ENCODE measurements around the gene TSEN15.

Gene TSEN15

GRCh38 chr1:184051485-184052193 lies at the start of gene TSEN15:
TSS of gene TSEN15 (plus strand) at chr1:184051730. CDS start at chr1:184051756, 26 bp downstream.
- DNase-seq (ENCODE audit: low spot score): peak; percentile 78

DNA sequence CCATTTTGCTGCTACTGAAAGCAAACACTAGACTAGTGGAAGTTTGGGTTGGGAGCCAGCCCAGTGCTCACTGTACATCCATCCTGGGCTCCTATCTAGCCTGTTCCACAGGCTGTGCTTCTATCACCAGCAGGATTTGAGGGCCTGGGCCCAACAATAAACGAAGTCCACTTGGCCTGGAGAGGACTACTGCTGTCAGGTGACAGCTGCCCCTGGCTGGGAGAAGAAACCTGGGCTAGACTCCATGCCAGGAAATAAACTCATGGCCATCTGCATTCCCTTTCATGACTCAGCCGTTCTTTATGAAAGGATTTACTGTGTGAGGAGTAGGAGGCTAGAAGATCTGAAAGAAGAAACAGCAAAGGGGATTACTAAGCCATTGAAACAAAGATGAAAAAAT lies 49.5 kb upstream of the TSEN15 start:
- peak; percentile 95 for DNase-seq (ENCODE audit: low spot score)

- no peak for DNase-seq (ENCODE audit: low spot score)
Measured at GRCh38 chr1:184004935-184005334, 46.6 kb upstream of the TSEN15 start.

GRCh38 chr1:184005506-184005905 lies 46.0 kb upstream of the TSEN15 start:
- no peak for DNase-seq (ENCODE audit: low spot score)

DNA sequence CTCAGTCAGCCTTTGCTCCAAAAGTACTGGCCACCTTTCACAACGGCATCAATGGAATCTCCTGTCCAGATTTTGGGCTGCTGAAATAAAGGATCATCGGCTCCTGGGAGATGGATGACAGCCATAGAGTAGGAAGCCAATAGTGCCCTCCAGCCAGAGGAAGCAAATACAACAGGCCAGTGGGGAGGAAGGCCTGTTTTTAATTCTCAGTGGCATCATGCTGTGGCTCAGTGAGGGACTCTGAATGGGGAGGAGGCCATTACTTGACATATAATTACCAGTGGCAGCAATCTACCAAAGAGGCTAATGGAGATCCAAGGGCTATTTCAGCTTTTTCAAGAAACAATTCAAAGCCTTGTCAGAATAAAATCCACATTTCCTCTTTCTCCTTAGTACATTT lies 40.7 kb upstream of the TSEN15 start:
- DNase-seq (ENCODE audit: low spot score): no peak

GRCh38 chr1:184012187-184012586 lies 39.3 kb upstream of the TSEN15 start:
- DNase-seq (ENCODE audit: low spot score): no peak

DNA sequence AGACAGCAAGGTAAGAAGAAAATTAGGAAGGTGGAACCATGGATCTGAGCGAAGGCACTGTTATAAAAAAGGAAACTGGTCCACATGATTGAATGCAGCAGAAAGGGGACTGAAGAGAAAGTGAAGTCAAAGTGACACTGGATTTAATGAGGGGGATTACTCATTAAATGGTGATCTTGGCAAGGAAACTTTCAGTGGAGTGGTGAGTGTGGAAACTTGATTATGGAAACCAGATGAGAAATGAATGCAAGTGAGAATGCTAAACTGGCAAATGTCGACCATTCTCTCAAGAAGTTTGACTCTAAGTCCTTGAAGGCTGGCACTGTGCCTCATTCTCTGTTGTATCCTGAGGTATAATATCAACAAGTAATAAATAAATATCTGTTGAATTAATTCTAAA lies 37.3 kb upstream of the TSEN15 start:
- DNase-seq (ENCODE audit: low spot score): no peak

DNA sequence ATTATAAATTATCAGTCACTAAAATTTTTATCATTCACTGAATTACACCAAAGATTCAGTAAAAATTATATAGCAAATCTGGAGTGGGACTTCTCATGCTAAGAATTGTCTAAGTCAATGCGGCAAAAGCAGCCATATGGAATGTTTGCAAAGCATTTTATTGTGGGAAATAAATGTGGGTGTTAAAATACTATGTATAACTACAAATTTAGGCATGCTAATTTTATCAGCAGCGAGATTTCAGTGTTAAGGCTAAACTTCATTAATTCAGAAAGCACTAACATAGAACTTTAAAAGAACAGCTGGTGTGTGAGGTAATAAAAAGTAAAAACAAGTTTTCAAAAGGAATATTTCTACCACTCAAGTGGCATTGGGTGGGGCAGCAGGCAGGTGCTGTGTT lies 35.4 kb upstream of the TSEN15 start:
- DNase-seq (ENCODE audit: low spot score): no peak

- no peak for DNase-seq (ENCODE audit: low spot score)
Measured at GRCh38 chr1:184017306-184017705, 34.2 kb upstream of the TSEN15 start.

- DNase-seq (ENCODE audit: low spot score): no peak
Measured at GRCh38 chr1:184018622-184019021, 32.9 kb upstream of the TSEN15 start.

DNA sequence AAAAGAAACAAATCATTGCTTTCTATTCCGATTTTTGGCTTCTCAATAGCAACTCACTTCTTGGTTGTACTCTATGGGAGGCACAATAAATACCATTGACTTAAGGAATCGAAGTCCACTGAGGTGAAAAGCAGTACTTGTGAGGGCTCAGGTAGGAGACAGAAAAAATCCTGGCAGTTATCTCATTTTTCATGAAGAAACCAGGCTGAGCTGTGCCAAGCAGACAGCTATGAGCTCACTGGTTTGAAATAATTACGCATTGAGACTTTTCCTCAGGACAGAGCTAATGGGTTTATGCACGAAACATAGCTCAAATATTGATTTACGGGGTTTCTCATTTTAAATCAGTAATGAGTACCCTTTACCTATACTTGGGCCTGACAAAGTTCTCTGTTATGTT lies 32.5 kb upstream of the TSEN15 start:
- DNase-seq (ENCODE audit: low spot score): no peak

- DNase-seq (ENCODE audit: low spot score): no peak
Measured at GRCh38 chr1:184019506-184019905, 32.0 kb upstream of the TSEN15 start.

DNA sequence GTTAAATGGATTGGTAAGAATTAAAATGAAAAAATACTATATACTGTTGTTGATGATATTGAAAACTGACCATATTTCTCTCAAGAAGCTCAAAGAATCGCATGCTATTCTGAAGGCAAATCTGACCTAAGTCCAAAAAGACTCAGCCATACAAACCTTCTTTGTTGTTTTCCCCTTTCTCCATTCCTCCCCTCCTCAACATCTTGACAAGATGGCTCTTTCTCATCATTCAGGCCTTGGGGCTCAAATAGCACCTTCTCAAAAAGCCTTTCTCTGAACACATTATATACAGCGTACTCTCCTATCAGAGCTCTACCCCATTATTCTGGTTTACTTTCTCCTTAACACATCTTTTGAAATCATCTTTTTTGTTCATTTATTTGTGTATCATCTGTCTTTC lies 31.2 kb upstream of the TSEN15 start:
- DNase-seq (ENCODE audit: low spot score): no peak

GRCh38 chr1:184020855-184021254 lies 30.7 kb upstream of the TSEN15 start:
- no peak for DNase-seq (ENCODE audit: low spot score)

GRCh38 chr1:184021728-184022127 lies 29.8 kb upstream of the TSEN15 start:
- DNase-seq (ENCODE audit: low spot score): no peak

DNA sequence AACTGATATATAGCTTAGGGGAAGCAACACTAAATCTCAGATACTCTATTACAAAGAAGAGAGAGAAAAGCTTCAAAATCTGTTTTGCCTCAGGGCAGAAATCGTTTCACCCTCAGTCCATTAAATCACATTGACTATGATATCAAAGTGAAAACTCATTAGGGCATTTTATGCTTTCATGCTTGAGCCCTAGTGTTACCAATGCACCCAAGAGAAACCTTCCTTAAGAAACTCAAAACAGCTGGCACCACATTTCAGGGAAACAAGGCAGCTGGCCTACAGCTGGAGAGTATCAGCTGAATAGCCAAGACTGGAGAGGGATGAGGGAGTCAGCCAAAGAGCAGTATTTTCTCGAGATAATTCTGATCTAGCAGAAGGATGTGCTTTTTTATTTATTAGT lies 28.9 kb upstream of the TSEN15 start:
- peak; percentile 36 for DNase-seq (ENCODE audit: low spot score)

DNA sequence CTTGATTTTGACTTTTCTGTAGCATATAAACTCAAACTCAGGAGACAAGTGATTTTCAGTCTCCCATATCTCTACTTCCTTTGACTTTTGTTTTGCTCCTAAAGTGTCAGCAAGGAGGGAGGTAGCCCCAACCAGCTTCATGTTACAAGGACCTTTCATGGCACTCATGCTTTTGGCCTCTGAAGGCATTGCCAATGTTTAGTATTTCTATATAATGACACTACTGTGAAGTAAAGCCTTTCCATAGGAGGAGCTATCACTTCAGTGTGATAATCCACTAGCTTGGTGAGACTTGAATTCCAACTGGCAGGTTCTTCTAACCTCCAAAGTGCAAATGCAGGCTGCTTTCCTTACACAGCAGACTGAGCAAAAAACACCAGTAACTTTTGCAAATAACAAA lies 28.4 kb upstream of the TSEN15 start:
- DNase-seq (ENCODE audit: low spot score): no peak

GRCh38 chr1:184025242-184025675 lies 26.3 kb upstream of the TSEN15 start:
- DNase-seq (ENCODE audit: low spot score): peak; percentile 75

GRCh38 chr1:184027826-184028695 lies 23.5 kb upstream of the TSEN15 start:
- DNase-seq (ENCODE audit: low spot score): no peak

DNA sequence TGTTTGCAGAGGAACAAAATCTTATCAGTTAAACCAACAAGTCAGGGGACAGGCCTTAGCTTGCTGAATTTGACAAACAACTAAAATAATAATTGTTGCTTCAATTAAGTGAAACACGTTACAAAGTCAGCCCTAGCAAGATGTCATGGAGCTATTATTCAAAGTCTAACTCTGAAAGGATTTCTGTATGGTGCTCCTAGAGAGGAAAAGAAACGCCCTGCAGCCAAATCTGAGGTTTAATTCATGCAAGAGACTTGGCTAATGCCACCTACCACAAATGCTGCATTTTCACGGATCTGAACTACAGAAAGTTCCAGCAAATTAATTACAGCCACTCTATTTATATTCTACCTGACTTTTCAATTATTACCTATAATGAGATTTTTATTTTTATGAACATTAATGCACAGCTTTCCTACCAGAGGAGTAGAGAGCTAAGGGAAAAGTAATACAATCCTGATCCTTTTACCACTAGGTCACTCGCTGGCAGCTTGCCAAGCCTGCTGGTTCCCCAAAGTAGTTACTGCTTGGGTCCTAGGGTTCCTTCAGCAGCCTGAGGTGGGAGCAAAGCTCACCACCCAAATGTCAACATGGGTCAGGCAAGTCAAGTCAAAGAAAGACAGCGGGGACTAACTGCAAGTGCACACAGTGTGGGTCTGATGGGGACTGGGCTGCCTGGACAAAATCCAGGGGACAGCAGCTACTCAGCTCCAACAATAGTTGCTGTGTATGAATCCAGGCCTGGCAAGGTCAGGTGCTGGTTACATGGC lies 22.5 kb upstream of the TSEN15 start:
- DNase-seq (ENCODE audit: low spot score): peak; percentile 42

DNA sequence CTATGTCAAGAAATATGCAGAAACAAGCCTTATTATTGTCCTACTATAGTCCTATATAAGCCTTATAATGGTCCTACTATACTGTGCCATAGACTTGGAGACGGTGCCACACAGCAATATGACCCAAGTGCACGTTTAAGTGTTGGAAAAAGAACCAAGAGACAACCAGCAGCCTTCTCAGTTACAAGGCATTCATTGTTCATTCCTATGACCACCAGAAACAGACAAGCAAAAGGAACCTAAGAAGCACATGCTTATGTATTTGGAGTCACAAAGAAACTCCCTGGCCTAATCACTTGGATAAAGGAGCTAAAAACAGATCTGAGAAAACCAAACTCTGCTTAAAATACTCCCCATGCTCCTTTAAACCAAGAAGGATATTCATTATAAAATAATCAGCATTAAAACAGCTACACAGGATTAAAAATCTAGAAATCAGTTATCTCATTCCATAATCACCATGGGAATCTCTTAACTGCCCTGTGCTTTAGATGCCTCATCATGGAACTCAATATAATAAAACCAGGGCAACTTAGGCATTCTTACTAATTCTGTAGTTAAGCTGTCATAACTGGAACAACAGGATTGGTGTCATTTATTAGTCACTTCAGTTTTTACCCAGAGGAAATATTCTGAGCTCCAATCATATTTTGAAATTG lies 21.0 kb upstream of the TSEN15 start:
- DNase-seq (ENCODE audit: low spot score): peak; percentile 76

GRCh38 chr1:184031092-184031408 lies 20.5 kb upstream of the TSEN15 start:
- no peak for DNase-seq (ENCODE audit: low spot score)

Data from COLO829 (cell line).